GM12875 (cell line): Measurements from ENCODE around the gene DNASE1L3.
"Not testable (repeated sequence)": the region's sequence is repeated elsewhere in the genome, so short reads cannot be mapped to it uniquely, and the experiment has no call there.

Experiments
- H3K4me3 ChIP-seq: one replicate; pipeline ENCODE4 v1.5.1; 2011; ENCODE audit warnings: low read depth, low read length, control low read depth
- TF ChIP-seq, protein P1 (sequence below): IDR thresholded peaks from 2 replicates; pipeline ENCODE4 v1.5.1; 2011; ENCODE audit warnings: low read depth, mild to moderate bottlenecking, control low read depth, inconsistent platforms, low read length, moderate library complexity, borderline replicate concordance; ENCODE audit not compliant: insufficient read depth

DNASE1L3 gene

DNA sequence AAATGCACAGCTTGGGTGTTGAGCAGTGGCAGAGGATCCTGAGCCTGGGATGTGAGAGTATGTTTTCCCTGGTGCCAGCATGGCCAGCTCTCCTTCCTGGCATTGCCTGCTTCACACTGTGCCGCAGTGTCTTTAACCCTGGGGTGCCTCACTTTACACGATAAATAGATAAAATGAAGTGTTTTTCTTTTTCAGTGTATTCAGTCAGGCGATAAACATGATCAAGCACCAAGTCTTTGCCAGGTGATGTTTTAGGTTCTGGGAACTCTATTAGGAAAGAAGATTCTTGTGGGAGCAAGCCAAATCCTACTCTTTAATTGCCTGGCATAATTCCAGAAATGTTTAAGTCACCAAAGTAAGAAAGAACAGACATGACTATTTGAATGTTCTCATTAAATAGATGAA, 40.9 kb upstream of the DNASE1L3 start:
- TF ChIP-seq, protein P1, sequence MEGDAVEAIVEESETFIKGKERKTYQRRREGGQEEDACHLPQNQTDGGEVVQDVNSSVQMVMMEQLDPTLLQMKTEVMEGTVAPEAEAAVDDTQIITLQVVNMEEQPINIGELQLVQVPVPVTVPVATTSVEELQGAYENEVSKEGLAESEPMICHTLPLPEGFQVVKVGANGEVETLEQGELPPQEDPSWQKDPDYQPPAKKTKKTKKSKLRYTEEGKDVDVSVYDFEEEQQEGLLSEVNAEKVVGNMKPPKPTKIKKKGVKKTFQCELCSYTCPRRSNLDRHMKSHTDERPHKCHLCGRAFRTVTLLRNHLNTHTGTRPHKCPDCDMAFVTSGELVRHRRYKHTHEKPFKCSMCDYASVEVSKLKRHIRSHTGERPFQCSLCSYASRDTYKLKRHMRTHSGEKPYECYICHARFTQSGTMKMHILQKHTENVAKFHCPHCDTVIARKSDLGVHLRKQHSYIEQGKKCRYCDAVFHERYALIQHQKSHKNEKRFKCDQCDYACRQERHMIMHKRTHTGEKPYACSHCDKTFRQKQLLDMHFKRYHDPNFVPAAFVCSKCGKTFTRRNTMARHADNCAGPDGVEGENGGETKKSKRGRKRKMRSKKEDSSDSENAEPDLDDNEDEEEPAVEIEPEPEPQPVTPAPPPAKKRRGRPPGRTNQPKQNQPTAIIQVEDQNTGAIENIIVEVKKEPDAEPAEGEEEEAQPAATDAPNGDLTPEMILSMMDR = no peak
- no peak overlapping the region for H3K4me3 ChIP-seq

DNA sequence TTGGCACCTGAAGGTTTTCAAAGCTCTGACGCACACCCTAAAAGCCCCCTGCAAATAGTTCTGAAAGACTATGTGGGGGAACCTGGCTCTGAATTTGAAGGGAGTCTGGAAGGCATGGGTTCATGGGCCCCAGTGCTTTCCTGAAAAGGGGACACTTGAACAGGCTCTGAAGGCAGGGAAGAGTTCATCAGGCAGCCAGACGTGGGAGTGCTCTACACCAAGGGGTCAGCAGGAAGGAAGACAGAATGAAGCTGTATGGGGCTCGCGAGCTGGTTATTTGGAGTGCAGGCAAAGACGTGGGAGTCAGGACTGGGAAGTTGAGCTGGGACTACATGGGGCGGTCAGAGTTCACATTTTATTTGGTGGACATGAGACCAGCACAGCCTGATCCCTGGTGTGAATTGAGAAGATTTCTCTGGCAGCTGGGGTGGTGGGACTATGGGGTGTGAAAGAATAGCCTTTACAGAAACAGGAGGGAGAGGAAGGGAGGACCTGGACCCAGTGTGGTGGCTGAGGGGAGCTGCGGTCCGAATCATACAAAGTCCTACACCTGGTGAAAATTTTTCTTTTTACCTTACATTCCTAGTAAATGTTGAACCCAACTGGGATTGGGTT, 39.4 kb upstream of the DNASE1L3 start:
- H3K4me3 ChIP-seq = no peak overlapping the region
- TF ChIP-seq, protein P1 = no peak

DNA sequence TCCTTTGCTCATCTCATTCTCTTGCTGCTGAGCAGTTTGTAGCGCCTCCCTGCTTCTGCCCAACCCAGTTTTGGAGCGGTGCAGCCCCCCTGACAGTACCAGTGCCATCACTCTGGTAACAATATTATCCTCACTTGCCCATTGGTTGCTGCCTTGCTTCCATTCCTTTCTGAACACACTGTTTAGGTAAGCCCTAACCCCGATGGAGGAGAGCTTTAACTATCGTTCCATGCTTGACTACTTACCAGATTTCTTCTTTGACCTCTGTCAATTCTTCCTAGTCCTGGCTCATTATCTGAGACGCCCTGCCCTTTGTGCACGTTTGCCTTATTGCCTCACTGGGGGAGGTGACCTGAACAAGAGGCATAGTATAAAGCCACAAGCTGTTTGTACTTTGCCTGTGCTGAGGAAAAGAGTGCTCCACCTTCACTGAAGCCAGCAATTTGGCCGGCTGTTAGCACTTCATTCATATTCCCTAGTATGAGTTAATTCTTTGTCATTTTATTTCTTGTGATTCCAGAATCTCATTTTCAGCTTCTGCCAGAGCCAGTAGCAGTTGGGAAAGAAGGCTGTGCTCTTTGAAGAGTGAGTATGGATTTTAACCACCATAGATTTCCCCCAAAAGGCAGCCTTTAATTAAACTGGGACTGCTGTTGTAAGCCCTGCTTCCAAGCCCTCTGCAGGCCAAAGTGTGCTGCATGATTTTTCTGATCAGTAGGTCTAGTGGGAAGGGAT, 38.8 kb upstream of the DNASE1L3 start:
- TF ChIP-seq, protein P1 = no peak
- no peak overlapping the region for H3K4me3 ChIP-seq

DNA sequence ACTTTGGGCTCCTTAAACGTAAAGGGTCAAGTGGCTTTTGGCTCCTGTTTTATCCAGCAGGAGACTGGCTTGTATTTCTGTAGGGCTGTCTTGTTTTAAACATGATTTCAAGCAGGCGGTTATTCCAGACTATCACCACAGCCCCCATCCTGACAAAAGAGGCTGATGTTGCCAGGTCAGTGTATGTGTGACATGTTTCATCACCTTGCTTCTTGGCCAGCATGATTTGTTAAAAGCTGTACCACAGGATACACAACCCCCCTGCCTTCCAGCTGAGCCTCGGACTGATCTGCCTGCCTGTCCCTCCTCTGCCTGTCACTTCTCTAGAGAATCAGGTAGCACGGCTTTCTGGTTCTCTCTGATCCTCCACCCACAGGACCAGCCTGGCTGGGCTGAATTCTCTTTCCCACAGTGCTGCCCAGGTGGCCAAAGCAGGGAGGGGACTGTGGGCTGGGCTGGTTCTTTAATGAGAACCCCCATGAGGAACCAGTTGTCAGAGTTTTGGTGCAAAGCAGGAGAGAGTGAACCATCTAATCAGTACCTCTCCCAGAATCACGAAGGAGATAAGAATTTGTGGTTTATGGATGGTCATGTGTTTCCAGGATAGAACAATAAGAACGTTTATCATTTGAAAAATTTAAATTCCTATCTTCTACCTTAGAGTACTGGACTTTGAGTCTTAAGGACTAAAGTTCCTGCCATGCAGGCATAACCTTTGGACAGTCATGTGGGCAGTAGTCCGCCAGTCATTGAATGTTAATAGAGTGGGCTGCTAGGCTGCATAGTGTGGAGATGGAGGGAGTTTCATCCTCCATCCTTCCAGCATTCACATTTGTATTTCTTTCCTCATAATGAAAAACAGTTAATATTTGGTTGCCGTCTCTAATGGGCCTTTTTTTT, 35.6 kb upstream of the DNASE1L3 start:
- TF ChIP-seq, protein P1 = no peak
- no peak overlapping the region for H3K4me3 ChIP-seq

DNA sequence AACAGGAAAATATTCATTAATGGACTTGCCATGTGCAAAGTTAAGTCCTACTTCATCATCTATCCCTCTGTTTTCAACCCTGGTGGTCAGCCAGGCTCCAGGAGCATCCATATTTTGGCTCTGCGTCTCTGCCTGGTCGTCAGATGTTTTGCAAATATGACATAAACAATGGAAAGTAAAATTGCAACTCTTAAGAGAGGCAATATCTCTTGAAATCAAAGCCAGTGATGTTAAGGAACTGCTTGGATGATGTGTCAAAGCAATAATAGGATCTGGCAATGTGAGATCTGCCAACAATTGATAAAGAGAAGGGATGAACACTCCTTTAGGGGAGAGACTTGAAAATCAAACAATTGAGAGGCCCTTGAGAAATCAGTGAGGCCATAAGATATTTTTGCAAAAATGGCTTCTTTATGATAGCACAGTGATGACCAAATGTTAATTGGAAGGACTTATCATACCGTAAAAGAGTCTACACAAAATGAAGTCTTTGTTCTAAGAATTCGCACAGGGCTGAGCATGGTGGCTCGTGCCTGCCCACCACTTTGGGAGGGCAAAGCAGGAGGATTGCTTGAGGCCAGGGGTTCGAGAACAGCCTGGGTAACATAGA, 33.3 kb upstream of the DNASE1L3 start:
- TF ChIP-seq, protein P1 = no peak
- H3K4me3 ChIP-seq = no peak overlapping the region

DNA sequence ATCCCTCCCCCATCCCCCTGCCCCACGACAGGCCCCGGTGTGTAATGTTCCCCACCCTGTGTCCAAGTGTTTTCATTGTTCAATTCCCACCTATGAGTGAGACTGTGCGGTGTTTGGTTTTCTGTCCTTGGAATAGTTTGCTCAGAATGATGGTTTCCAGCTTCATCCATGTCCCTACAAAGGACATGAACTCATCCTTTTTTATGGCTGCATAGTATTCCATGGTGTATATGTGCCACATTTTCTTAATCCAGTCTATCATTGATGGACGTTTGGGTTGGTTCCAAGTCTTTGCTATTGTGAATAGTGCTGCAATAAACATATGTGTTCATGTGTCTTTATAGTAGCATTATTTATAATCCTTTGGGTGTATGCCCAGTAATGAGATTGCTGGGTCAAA, 32.1 kb upstream of the DNASE1L3 start:
- not testable (repeated sequence) for H3K4me3 ChIP-seq

DNA sequence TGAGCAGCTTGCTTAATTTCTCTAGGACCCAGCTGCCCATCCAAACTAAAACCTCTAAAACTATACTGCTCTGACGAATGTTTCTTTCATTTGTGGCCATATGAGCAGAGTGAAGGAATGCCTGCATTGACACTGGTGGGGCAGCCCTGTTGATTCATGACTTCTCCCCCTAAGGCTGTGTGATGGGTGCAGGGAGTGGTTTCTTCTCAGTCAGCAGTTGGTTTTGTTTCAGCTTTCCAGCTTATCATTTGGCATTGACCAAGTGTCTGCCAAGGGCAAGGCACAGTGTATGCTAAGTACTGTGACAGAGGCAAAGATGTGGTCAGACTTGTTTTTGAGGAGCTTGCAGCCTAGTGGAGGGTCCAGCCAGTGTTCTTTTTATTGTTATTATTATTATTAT, 31.6 kb upstream of the DNASE1L3 start:
- H3K4me3 ChIP-seq = no peak overlapping the region
- TF ChIP-seq, protein P1 = no peak
